GM12801 (cell line): ENCODE data around the gene HIVEP1.

Source experiments
- CTCF ChIP-seq: IDR thresholded peaks from one replicate; pipeline ENCODE4 v1.5.1; 2011; ENCODE audit warnings: control low read depth; ENCODE audit not compliant: insufficient read length; ENCODE audit errors: extremely low read depth

Gene HIVEP1

DNA sequence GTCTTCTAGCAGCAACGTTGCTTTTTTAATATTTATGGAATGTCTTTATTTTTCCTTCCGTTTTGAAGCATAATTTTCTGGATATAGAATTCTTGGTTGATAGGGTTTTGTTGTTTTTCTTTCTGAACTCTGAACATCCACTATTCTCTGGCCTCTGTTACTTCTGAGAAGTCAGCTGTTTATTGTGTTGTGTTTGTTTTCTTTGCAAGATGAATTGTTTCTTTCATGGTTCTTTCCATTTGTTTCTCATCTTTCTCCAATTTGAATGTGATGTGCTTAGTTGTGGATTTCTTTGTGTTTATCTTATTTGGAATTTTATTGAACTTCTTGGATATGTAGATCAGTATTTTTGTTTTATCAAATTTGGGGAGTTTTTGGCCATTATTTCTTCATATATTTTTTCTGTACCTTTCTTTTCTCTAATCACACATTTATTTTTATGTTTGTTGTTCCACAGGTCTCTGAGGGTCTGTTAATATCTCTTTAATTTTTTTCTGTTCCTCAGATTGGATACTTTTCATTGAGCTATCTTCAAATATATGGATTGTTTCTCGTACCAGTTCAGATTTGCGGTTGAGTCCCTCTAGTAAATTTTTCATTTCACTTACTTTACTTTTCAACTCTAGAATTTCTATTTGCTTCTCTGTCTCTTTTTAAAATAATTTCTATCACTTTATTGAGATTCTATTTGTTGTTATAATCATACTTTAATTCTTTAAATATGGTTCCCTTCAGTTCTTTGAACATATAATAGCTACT, 18.0 kb downstream of the HIVEP1 start:
- no peak for TF ChIP-seq CTCF

DNA sequence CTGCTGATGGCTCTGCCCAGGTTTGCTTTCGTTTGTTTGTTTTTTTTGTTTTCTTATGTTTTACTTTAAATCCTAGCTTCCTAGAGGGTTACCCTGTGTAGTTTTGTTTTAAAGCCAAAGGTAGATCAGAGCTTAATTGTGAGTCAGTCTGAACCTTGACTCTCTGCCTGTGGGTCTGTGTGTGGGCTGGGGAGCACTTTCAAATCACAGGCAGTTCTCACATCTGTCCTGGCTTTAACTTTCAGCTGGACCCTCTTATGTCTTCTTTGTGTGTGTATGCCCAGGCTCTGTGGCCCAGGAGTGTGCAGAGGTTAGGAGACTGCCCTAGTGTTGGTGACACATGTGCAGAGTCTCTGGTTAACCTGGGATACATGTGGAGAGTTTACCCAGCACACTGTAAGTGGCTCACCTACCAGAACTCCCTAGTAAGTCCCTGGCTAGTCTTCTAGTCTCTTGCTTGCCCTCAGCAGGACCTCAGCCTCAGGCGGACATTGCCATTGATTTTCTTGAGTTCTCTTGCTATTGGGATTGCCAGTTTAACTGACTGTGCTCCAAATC, 19.0 kb downstream of the HIVEP1 start:
- TF ChIP-seq CTCF, result no peak

DNA sequence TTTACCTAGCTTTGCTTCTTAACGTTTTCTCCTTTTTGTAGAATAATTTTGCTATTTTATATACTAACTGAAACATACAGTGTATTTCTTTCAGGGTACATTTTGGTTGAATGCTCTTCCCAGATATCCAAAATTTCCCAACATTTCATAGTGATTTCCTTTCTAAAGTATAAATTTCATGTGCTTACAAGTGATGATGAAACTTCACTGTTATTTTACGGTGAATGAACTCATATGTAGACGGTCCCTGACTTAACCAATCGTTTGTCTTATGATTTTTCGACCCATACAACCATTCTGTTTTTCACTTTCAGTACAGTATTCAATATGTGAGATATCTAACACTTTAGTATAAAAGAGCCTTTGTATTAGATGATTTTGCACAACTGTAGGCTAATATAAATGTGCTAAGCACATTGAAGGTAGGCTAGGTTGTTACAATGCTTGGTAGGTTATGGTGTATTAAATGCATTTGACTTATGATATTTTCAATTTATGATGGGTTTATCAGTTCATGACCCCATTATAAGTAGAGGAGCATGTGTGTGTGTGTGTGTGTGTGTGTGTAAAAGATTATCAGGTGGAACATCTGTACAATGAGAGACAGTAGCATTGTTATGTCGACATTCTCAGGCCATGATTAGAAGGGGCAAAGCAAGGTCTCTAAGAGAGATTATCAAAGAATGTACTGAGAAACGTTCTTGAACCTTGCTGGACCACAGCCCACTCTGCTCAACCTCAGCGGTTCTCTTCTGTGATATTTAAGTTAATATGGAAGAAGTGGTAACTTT, 20.9 kb downstream of the HIVEP1 start:
- no peak for TF ChIP-seq CTCF

GRCh38 chr6:12033770-12034169, 21.7 kb downstream of the HIVEP1 start:
- TF ChIP-seq CTCF, result no peak

GRCh38 chr6:12034349-12034748, 22.2 kb downstream of the HIVEP1 start:
- no peak for TF ChIP-seq CTCF

GRCh38 chr6:12034837-12035236, 22.7 kb downstream of the HIVEP1 start:
- TF ChIP-seq CTCF, result no peak

GRCh38 chr6:12036766-12037165, 24.7 kb downstream of the HIVEP1 start:
- TF ChIP-seq CTCF, result no peak
